AG10803 (cell line): ENCODE results near the gene PTPRZ1.

Source experiments
- DNase-seq: peaks from one replicate; pipeline ENCODE4 v3.0.0; 2010; ENCODE audit warnings: low read depth
- H3K4me3 ChIP-seq: 2 replicates; pipeline ENCODE4 v1.5.1; 2011; ENCODE audit warnings: mild to moderate bottlenecking, low read length, control low read depth
- CTCF ChIP-seq: conservative IDR thresholded peaks from 2 replicates; pipeline ENCODE4 v1.5.1; 2011; ENCODE audit warnings: mild to moderate bottlenecking, low read length, control low read depth, inconsistent platforms

The PTPRZ1 gene

GRCh38 chr7:121913947-121914675 lies 41.1 kb downstream of the PTPRZ1 start:
- TF ChIP-seq CTCF: no peak
- no peak for DNase-seq
- no peak overlapping the region for H3K4me3 ChIP-seq

GRCh38 chr7:121914676-121915279 lies 41.8 kb downstream of the PTPRZ1 start:
- DNase-seq: no peak
- no peak for TF ChIP-seq CTCF
- H3K4me3 ChIP-seq: no peak overlapping the region

GRCh38 chr7:121916211-121916610 lies 43.2 kb downstream of the PTPRZ1 start:
- no peak overlapping the region for H3K4me3 ChIP-seq
- TF ChIP-seq CTCF: no peak
- no peak for DNase-seq

GRCh38 chr7:121919986-121920385 lies 47.0 kb downstream of the PTPRZ1 start:
- DNase-seq: no peak
- H3K4me3 ChIP-seq: no peak overlapping the region
- no peak for TF ChIP-seq CTCF

- DNase-seq: no peak
- no peak for TF ChIP-seq CTCF
- no peak overlapping the region for H3K4me3 ChIP-seq
Measured at GRCh38 chr7:121924269-121925186, 51.6 kb downstream of the PTPRZ1 start.

- no peak for DNase-seq
- no peak for TF ChIP-seq CTCF
Measured at GRCh38 chr7:121931149-121931902, 58.4 kb downstream of the PTPRZ1 start.

More at GRCh38 chr7:121931149-121931902, 58.4 kb downstream of the PTPRZ1 start:
- no peak overlapping the region for H3K4me3 ChIP-seq
